HT1080 (cell line): ENCODE measurements around the gene CENPS. TPM values are rescaled to one million over a fixed set of nuclear protein-coding genes. Genes with fewer than 3 reads are reported as not detected.

Source experiments
- DNase-seq: peaks from one replicate; pipeline ENCODE4 v3.0.0-alpha.2; 2015; ENCODE audit warnings: low read depth
- total RNA-seq: library from RNA; depleted of rRNA; stranded (reverse); fragments of >200 nt; shearing (Covaris generic); gene quantifications from 2 replicates; pipeline ENCODE4 v1.2.3, GENCODE V29; 2014; rRNA removed

The CENPS gene
- total RNA-seq, 1 experiment from 2014 or later = 45.9 TPM

DNA sequence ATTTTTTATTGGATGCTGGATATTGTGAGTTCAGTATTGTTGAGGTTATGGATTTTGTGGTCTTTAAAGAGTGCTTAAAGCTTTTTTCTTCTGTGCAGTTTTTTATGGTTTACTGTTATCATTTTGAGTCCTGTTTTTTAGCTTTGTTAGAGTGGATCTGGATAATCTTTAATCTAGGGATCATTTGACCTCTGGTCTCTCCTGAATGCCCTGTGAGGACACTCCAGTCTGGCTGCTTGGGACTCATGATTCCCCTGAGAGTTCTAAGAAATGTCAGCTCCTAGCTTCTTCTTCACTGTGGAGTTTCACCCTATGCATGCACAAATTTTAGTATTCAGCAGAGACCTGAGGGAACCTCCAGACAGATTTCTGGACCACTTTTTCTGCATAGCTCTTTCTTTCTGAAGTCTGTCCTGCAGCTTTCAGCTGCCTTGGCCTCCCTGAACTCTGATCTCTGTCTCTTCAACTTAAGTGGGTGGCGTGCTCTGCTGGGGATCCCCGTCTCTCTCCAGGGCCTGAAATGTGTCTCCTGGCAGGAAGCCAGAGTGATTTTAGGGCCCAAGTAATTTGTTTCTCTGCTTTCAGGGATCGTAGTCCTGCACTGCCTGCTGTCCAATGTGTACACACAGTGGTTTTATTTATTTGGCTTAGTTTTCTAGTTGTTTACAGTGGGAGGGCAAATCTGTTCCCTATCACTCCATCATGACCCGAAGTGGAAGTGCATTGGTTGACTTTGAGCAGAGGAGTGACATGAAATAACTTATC is 59.2 kb downstream of the CENPS start:
- no peak for DNase-seq

DNA sequence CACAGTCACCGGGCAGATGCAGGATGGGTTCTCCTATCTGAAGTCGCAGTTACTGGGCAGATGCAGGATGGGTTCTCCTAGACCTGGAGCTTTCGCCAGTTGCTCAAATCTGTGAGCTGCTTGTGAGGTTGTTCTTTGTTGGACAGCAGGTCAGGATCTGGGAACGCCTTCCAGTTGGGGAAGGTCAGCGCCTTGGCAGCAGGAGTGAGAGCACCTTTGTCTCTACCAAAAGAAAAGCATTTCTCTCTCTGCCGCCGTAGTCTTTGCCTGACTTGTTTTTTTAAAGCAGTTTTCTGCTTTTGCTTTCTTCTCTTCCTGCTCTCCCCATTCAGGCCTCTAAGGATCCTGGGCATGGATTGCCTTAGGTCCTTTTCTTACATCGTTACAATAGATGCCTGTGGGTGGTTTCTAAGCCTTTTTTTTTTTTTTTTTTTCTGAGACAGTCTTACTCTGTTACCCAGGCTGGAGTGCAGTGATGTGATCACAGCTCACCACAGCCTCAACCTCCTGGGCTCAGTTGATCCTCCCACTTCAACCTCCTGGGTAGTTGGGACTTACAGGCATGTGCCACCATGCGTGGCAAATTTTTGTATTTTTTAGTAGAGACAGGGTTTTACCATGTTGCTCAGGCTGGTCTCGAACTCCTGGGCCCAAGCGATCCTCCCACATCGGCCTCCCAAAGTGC is 60.2 kb downstream of the CENPS start:
- DNase-seq = no peak

Other genes starting within 250 kb of the CENPS start
- 11.9 and 16.2 TPM in 2 replicates for gene KIF1B, start 219.9 kb upstream of the CENPS start, total RNA-seq
- 115 and 129 TPM in 2 replicates for gene PGD, start 31.4 kb upstream of the CENPS start, total RNA-seq
- 0.13 TPM in 1 of 2 replicates, not detected in the other for gene CORT, start 19.6 kb downstream of the CENPS start, total RNA-seq
- 71.0 and 78.0 TPM in 2 replicates for gene DFFA, start 42.1 kb downstream of the CENPS start, total RNA-seq
- gene PEX14, start 44.5 kb downstream of the CENPS start, total RNA-seq = 17.7 and 20.4 TPM in 2 replicates